GM06990 (cell line): ENCODE results near the gene ZC3H14.

Experiments
- DNase-seq: peaks from one replicate; pipeline ENCODE4 v3.0.0-alpha.2; 2011; ENCODE audit not compliant: insufficient read length; ENCODE audit errors: extremely low read depth
- H3K27me3 ChIP-seq: replicated peaks from 2 replicates; pipeline ENCODE4 v1.6.0; 2011; ENCODE audit warnings: low read length; ENCODE audit not compliant: control insufficient read depth, insufficient read depth
- H3K36me3 ChIP-seq: 2 replicates; pipeline ENCODE4 v1.5.1; 2011; ENCODE audit warnings: low read length; ENCODE audit not compliant: control insufficient read depth, insufficient read depth
- H3K4me3 ChIP-seq: replicated peaks from 2 replicates; pipeline ENCODE4 v1.5.1; 2011; ENCODE audit warnings: low read depth, mild to moderate bottlenecking, control low read depth, low read length
- TF ChIP-seq, protein P1 (sequence below): IDR thresholded peaks from 2 replicates; pipeline ENCODE4 v1.5.1; 2011; ENCODE audit warnings: low read length, control low read depth, mild to moderate bottlenecking, inconsistent platforms; ENCODE audit not compliant: insufficient read depth, poor library complexity, severe bottlenecking

Gene ZC3H14

GRCh38 chr14:88553886-88554456, 8.9 kb upstream of the ZC3H14 start:
- DNase-seq = no peak
- no peaks in the 10 kb centered on the region for H3K36me3 ChIP-seq
- H3K4me3 ChIP-seq = peak overlapping the region; percentile 51
- H3K27me3 ChIP-seq = no peaks in the 10 kb centered on the region
- TF ChIP-seq, protein P1, sequence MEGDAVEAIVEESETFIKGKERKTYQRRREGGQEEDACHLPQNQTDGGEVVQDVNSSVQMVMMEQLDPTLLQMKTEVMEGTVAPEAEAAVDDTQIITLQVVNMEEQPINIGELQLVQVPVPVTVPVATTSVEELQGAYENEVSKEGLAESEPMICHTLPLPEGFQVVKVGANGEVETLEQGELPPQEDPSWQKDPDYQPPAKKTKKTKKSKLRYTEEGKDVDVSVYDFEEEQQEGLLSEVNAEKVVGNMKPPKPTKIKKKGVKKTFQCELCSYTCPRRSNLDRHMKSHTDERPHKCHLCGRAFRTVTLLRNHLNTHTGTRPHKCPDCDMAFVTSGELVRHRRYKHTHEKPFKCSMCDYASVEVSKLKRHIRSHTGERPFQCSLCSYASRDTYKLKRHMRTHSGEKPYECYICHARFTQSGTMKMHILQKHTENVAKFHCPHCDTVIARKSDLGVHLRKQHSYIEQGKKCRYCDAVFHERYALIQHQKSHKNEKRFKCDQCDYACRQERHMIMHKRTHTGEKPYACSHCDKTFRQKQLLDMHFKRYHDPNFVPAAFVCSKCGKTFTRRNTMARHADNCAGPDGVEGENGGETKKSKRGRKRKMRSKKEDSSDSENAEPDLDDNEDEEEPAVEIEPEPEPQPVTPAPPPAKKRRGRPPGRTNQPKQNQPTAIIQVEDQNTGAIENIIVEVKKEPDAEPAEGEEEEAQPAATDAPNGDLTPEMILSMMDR = no peak

- no peak for DNase-seq
- TF ChIP-seq, protein P1 = no peak
- peak within 1 kb of the TSS; percentile 59 for H3K4me3 ChIP-seq
- no peaks in the 10 kb centered on the region for H3K27me3 ChIP-seq
- no peaks in the 10 kb centered on the region for H3K36me3 ChIP-seq
Observed at GRCh38 chr14:88554457-88555286, 8.2 kb upstream of the ZC3H14 start, which contains the start of gene PTPN21. TSS of gene PTPN21 (minus strand) at chr14:88555007. CDS start at chr14:88550417, 4,590 bp downstream.

DNA sequence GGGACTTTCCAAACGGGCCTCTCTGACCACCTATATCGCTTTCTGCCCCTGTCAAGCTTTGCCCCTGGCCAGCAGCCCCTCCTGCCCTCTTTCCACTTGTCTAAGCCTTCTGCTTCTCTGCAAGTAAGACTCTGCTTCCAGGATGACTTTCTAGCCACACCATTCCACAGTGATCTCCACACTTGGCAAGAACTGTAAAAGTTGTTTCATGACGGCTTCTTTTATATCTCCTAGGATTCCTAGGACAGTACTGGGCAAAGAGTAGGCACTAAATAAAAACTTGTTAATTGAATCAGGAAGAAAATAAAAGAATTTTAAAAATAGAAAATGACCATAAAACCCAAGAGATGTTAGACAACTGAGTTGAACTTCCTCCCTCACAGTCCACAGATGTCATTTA, 6.3 kb upstream of the ZC3H14 start:
- no peaks in the 10 kb centered on the region for H3K36me3 ChIP-seq
- DNase-seq = no peak
- TF ChIP-seq, protein P1 = no peak
- H3K4me3 ChIP-seq = no peak overlapping the region
- no peaks in the 10 kb centered on the region for H3K27me3 ChIP-seq

DNA sequence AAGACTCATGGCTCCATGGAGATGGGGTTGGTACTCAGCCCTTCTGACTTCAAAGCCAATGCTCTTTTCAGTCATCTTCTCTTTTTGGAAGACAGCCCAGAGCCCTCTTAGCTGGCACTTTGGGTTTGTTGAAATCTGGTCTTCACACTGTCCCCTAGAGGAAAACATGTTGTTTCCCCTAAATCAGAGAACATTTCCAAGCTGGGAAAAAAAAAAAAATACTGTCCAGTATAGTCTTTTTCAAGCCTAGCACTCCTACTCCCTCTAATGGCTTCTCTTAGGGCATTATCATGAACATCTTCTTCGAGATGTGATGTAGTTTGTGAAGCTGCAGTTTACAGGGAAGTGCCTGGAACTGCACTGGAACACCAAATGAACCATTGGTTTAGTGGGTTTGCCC, 3.0 kb upstream of the ZC3H14 start:
- Histone ChIP-seq H3K27me3 (no peaks in the 10 kb centered on the region), H3K4me3 (no peak overlapping the region), H3K36me3 (no peaks in the 10 kb centered on the region)
- TF ChIP-seq, protein P1 = peak; percentile 28
- DNase-seq = no peak

DNA sequence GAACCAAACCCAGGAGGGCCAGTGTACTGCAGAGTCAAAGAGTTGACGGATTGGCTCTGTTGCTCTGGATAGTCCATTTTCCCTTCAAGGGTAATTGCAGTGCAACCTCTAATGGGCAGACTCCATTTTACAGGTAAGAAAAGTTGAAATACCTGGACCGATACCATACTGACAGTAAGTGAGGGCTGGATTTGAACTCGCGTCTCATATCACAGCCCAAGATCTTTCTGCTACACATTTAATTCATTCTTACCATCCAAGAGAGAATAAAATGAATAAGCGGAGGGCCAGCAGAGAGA, 356 bp upstream of the ZC3H14 start:
- H3K4me3 ChIP-seq = peak overlapping the region; percentile 98
- DNase-seq = no peak

More for the DNA sequence above, 356 bp upstream of the ZC3H14 start:
- TF ChIP-seq, protein P1 = no peak
- H3K27me3 ChIP-seq = no peaks in the 10 kb centered on the region
- H3K36me3 ChIP-seq = no peaks in the 10 kb centered on the region
